Mammary epithelial cell (primary cell): ENCODE results near the gene ERBB4.

Experiments used
- EZH2 ChIP-seq: IDR thresholded peaks from 2 replicates; pipeline ENCODE4 v1.6.1; 2012; ENCODE audit warnings: low read length, inconsistent platforms, borderline replicate concordance
- TF ChIP-seq, protein P1 (sequence below), 2 donors: IDR thresholded peaks in 1 of 2; conservative IDR thresholded peaks in 1 of 2; 2 replicates each; pipeline ENCODE4 v1.5.1; 2011 to 2012; ENCODE audit warnings: inconsistent platforms in 2 of 2, low read length in 2 of 2, mild to moderate bottlenecking in 2 of 2, control low read depth in 1 of 2, low read depth in 1 of 2; ENCODE audit not compliant: insufficient read depth in 1 of 2; ENCODE audit errors: extremely low read depth in 1 of 2

DNA sequence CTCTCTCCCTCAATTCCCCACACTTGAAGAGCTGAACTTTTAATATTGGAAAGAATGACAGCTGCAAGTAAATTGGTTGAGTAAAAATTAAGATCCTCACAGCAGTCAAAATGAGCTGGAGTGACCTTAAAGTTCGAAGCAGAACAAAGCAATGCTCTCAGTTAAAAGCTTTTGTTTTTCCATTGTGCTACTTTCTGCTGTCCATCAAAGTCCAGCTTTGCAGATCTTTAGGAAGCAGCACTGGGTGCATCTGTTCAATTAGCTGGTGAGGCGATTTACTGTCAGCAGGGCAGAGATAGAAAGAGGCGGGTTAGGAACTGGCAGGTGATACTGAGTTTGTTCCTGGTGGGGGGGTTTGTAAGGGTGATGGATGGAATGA lies 1147.4 kb downstream of the ERBB4 start:
- TF ChIP-seq, protein P1, sequence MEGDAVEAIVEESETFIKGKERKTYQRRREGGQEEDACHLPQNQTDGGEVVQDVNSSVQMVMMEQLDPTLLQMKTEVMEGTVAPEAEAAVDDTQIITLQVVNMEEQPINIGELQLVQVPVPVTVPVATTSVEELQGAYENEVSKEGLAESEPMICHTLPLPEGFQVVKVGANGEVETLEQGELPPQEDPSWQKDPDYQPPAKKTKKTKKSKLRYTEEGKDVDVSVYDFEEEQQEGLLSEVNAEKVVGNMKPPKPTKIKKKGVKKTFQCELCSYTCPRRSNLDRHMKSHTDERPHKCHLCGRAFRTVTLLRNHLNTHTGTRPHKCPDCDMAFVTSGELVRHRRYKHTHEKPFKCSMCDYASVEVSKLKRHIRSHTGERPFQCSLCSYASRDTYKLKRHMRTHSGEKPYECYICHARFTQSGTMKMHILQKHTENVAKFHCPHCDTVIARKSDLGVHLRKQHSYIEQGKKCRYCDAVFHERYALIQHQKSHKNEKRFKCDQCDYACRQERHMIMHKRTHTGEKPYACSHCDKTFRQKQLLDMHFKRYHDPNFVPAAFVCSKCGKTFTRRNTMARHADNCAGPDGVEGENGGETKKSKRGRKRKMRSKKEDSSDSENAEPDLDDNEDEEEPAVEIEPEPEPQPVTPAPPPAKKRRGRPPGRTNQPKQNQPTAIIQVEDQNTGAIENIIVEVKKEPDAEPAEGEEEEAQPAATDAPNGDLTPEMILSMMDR (conservative IDR thresholded peaks at IDR 0.05 in 1 of 2, IDR thresholded peaks at IDR 0.05 in 1 of 2; ENCODE audit: extremely low read depth in 1 of 2, insufficient read depth in 1 of 2, low read depth in 1 of 2, low read length in 2 of 2) = no peak
- TF ChIP-seq EZH2 = no peak
